Astrocyte (in vitro differentiated cells and primary cell): ENCODE measurements around the gene EPB41.

Experiments
- EZH2 ChIP-seq: IDR thresholded peaks from 2 replicates; pipeline ENCODE4 v1.6.1; 2012; ENCODE audit warnings: mild to moderate bottlenecking, low read length, inconsistent platforms; ENCODE audit not compliant: insufficient read depth
- TF ChIP-seq, protein P1 (sequence below): IDR thresholded peaks from 2 replicates; pipeline ENCODE4 v1.5.1; 2011; ENCODE audit warnings: low read depth, mild to moderate bottlenecking, inconsistent platforms, low read length, moderate library complexity; ENCODE audit not compliant: insufficient read depth

DNA sequence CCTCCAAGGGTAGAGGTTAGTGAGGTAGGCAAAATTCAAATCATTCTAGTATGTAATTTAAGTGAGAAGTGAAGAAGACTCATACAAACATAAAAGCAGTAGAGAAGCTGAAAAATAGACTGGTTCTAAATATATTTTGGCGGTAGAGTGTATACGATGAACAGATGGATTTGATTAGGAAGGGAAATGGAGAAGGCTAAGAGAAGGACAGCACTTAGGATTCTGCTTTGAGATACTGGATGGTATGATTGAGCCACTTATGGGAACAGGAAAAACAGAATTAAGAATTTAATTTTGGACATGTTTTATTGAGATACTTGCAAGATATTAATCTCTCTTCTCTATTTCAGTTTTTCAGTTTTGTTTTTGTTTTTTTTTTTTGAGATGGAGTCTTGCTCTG lies 60.1 kb downstream of the EPB41 start:
- TF ChIP-seq, protein P1, sequence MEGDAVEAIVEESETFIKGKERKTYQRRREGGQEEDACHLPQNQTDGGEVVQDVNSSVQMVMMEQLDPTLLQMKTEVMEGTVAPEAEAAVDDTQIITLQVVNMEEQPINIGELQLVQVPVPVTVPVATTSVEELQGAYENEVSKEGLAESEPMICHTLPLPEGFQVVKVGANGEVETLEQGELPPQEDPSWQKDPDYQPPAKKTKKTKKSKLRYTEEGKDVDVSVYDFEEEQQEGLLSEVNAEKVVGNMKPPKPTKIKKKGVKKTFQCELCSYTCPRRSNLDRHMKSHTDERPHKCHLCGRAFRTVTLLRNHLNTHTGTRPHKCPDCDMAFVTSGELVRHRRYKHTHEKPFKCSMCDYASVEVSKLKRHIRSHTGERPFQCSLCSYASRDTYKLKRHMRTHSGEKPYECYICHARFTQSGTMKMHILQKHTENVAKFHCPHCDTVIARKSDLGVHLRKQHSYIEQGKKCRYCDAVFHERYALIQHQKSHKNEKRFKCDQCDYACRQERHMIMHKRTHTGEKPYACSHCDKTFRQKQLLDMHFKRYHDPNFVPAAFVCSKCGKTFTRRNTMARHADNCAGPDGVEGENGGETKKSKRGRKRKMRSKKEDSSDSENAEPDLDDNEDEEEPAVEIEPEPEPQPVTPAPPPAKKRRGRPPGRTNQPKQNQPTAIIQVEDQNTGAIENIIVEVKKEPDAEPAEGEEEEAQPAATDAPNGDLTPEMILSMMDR: no peak
- TF ChIP-seq EZH2: no peak
